K562 (cell line): ENCODE measurements around the gene SPEM1. TPM values are rescaled to one million over a fixed set of nuclear protein-coding genes. Genes with fewer than 3 reads are reported as not detected.
A peak's percentile ranks its signal among the peaks of the same experiment; 100 is the strongest.

Experiments used
- JUNB ChIP-seq: fragments of 450-650 bp; formaldehyde crosslinking; conservative IDR thresholded peaks from 2 replicates; pipeline ENCODE4 v1.4.0; 2020; ENCODE audit warnings: mild to moderate bottlenecking
- NFIC ChIP-seq: fragments of 450-650 bp; IDR thresholded peaks from 2 replicates; pipeline ENCODE4 v1.6.1; 2017; ENCODE audit warnings: mild to moderate bottlenecking, inconsistent platforms
- PRDM10 ChIP-seq: fragments of 450-650 bp; IDR thresholded peaks from 2 replicates; pipeline ENCODE4 v1.6.1; 2018; ENCODE audit not compliant: partially characterized antibody
- RAD51 ChIP-seq: fragments of 450-650 bp; IDR thresholded peaks from 2 replicates; pipeline ENCODE4 v1.7.1; 2016; ENCODE audit warnings: low read depth, mild to moderate bottlenecking, borderline replicate concordance
- USF1 ChIP-seq: sonication (generic); formaldehyde crosslinking; IDR thresholded peaks from 2 replicates; pipeline ENCODE4 v1.9.0; 2022; ENCODE audit warnings: mild to moderate bottlenecking, missing genetic modification reagents
- ZBTB7A ChIP-seq: IDR thresholded peaks from 2 replicates; pipeline ENCODE4 v1.6.1; 2011; ENCODE audit warnings: low read depth, mild to moderate bottlenecking, low read length, moderate library complexity, borderline replicate concordance; ENCODE audit not compliant: control insufficient read depth
- polyA plus RNA-seq, 8 experiments: library from polyadenylated mRNA; depleted of rRNA in 4 of 8; stranded (reverse) in 5 of 8; unstranded in 3 of 8; fragments of >200 nt; fragmentation: Nextera tagmentation in 2 of 8; fragmentation: Illumina TruSeq in 1 of 8; extraction: Ambion mirVana in 2 of 8; extraction: Trizol in 1 of 8; gene quantifications; 2 replicates each; pipeline versions ENCODE4 v1.2.1 to v1.2.3, GENCODE V29; 2011 to 2014; ENCODE audit warnings: inconsistent platforms in 1 of 8, missing spikeins in 1 of 8
- total RNA-seq, 7 experiments: library from RNA; depleted of rRNA in 6 of 7; stranded (reverse); fragments of >200 nt in 6 of 7; fragmentation: Illumina TruSeq in 2 of 7; extraction: Trizol in 2 of 7; gene quantifications; 2 replicates each; pipeline versions ENCODE4 v1.2.1 to v1.2.3, GENCODE V29; 2011 to 2021; ENCODE audit warnings: low replicate concordance in 1 of 7

SPEM1 gene
- total and polyA plus RNA-seq, 9 of the 15 experiments (the other 6 are each of a cell fraction or from before 2014, with no cell fraction given): not detected

- TF ChIP-seq ZBTB7A: peak; percentile 45; the same call in 1 of the 2 replicates
- TF ChIP-seq NFIC: peak; percentile 92
- TF ChIP-seq PRDM10: peak; percentile 96
- TF ChIP-seq JUNB (CRISPR knock-in tag): no peak
- peak; percentile 73 for TF ChIP-seq USF1 (CRISPR knock-in tag)
- peak; percentile 45; the same call in 1 of the 2 replicates for TF ChIP-seq RAD51
Measured at GRCh38 chr17:7440113-7440833, 20.1 kb downstream of the SPEM1 start (continued).
